Activated naive CD4-positive, alpha-beta T cell (primary cell): Measurements from ENCODE around the gene CPXM2.

Experiments
- DNase-seq, 4 experiments: peaks; one replicate each; lab custom pipeline; 2025; lab: John Stamatoyannopoulos, UW

Gene CPXM2

GRCh38 chr10:123869020-123869414, 22.6 kb downstream of the CPXM2 start:
- DNase-seq = no peak

GRCh38 chr10:123868038-123869019, 23.3 kb downstream of the CPXM2 start:
- DNase-seq = no peak

GRCh38 chr10:123865880-123866279, 25.7 kb downstream of the CPXM2 start:
- no peak for DNase-seq

GRCh38 chr10:123865350-123865749, 26.3 kb downstream of the CPXM2 start:
- DNase-seq = no peak

- no peak for DNase-seq
Measured at GRCh38 chr10:123864923-123865322, 26.7 kb downstream of the CPXM2 start.

- DNase-seq = no peak
Measured at GRCh38 chr10:123863721-123864482, 27.7 kb downstream of the CPXM2 start.

- DNase-seq = no peak
Measured at GRCh38 chr10:123863183-123863575, 28.4 kb downstream of the CPXM2 start.

GRCh38 chr10:123862421-123863182, 29.0 kb downstream of the CPXM2 start:
- DNase-seq = no peak

GRCh38 chr10:123860856-123861255, 30.8 kb downstream of the CPXM2 start:
- DNase-seq = no peak

GRCh38 chr10:123860209-123860608, 31.4 kb downstream of the CPXM2 start:
- no peak for DNase-seq

- DNase-seq = no peak
Measured at GRCh38 chr10:123859653-123860050, 32.0 kb downstream of the CPXM2 start.

- DNase-seq = no peak
Measured at GRCh38 chr10:123858907-123859652, 32.5 kb downstream of the CPXM2 start.

- no peak for DNase-seq
Measured at GRCh38 chr10:123858077-123858681, 33.4 kb downstream of the CPXM2 start.

- no peak for DNase-seq
Measured at GRCh38 chr10:123857616-123858015, 34.0 kb downstream of the CPXM2 start.

GRCh38 chr10:123855008-123855684, 36.5 kb downstream of the CPXM2 start:
- DNase-seq = no peak

GRCh38 chr10:123854498-123854897, 37.1 kb downstream of the CPXM2 start:
- no peak for DNase-seq

GRCh38 chr10:123854003-123854402, 37.6 kb downstream of the CPXM2 start:
- DNase-seq = no peak

GRCh38 chr10:123852411-123852951, 39.1 kb downstream of the CPXM2 start:
- DNase-seq = no peak

GRCh38 chr10:123848564-123849457, 42.8 kb downstream of the CPXM2 start:
- no peak for DNase-seq
